Activated CD4-positive, alpha-beta T cell treated with anti-CD3 and anti-CD28 coated beads, Interleukin-2, amount 50 U/mL, for 16 hours (primary cell): Measurements from ENCODE around the gene CDH16.
"Not testable (repeated sequence)": the region's sequence is repeated elsewhere in the genome, so short reads cannot be mapped to it uniquely, and the experiment has no call there.

Source experiments
- DNase-seq: peaks from one replicate; pipeline ENCODE4 v3.0.0-alpha.2; 2020

CDH16 gene

GRCh38 chr16:66918803-66919568 lies at the start of gene CDH16:
Gene CDH16 (minus strand): TSS chr16:66918885. CDS start chr16:66918065, 820 bp downstream.
- DNase-seq: no peak

GRCh38 chr16:66964049-66964448 lies 45.4 kb upstream of the CDH16 start:
- DNase-seq: no peak

GRCh38 chr16:66961914-66962313 lies 43.2 kb upstream of the CDH16 start:
- peak; percentile 23 for DNase-seq

- peak; percentile 80 for DNase-seq
These were observed 42.5 kb upstream of the CDH16 start, which contains the start of gene CES3 for GRCh38 chr16:66961065-66961744. Gene CES3 (plus strand): TSS chr16:66961266. CDS start chr16:66961308, 42 bp downstream.

GRCh38 chr16:66960270-66960669 lies 41.6 kb upstream of the CDH16 start:
- DNase-seq: no peak

GRCh38 chr16:66959704-66960161 lies 41.0 kb upstream of the CDH16 start:
- no peak for DNase-seq

GRCh38 chr16:66958857-66959703 lies 40.4 kb upstream of the CDH16 start:
- no peak for DNase-seq

- DNase-seq: not testable (repeated sequence)
These were observed 37.4 kb upstream of the CDH16 start for GRCh38 chr16:66956154-66956457.

- DNase-seq: not testable (repeated sequence)
These were observed 36.9 kb upstream of the CDH16 start for GRCh38 chr16:66955363-66956153.

GRCh38 chr16:66954097-66954659 lies 35.5 kb upstream of the CDH16 start:
- peak; percentile 84 for DNase-seq

GRCh38 chr16:66953462-66954096 lies 34.9 kb upstream of the CDH16 start:
- DNase-seq: no peak

GRCh38 chr16:66952430-66953110 lies 33.9 kb upstream of the CDH16 start:
- DNase-seq: no peak

GRCh38 chr16:66950971-66951790 lies 32.5 kb upstream of the CDH16 start:
- no peak for DNase-seq

GRCh38 chr16:66950437-66950836 lies 31.8 kb upstream of the CDH16 start:
- DNase-seq: peak; percentile 47

GRCh38 chr16:66949472-66949871 lies 30.8 kb upstream of the CDH16 start:
- DNase-seq: no peak

GRCh38 chr16:66948837-66949225 lies 30.1 kb upstream of the CDH16 start:
- no peak for DNase-seq

- no peak for DNase-seq
These were observed 29.6 kb upstream of the CDH16 start for GRCh38 chr16:66948134-66948836.

GRCh38 chr16:66947302-66948065 lies 28.8 kb upstream of the CDH16 start:
- peak; percentile 90 for DNase-seq

GRCh38 chr16:66946974-66947301 lies 28.3 kb upstream of the CDH16 start:
- no peak for DNase-seq
